Stimulated activated naive B cell treated with anti-CD40 and anti-IgM and Interleukin-4, amounts not matched to agents 10 μg/mL and 1 μg/mL and 100 μg/mL, for 72 hours (primary cell): ENCODE results near the gene HOGA1.
"Not testable (repeated sequence)": the region's sequence is repeated elsewhere in the genome, so short reads cannot be mapped to it uniquely, and the experiment has no call there.

Experiments
- ATAC-seq, 2 donors: fragments of 150-1000 bp; cut with Tn5 transposase; replicated peaks; 2 replicates each; pipeline ENCODE4 v1.10.0; 2021; ENCODE audit warnings: moderate library complexity in 1 of 2
- DNase-seq: peaks from one replicate; pipeline ENCODE4 v3.0.0; 2021
- H3K27ac Mint-ChIP-seq: one replicate; pipeline ENCODE4 v1.8.0; 2022; ENCODE audit warnings: mild to moderate bottlenecking, mixed read lengths
- H3K27me3 Mint-ChIP-seq, 2 donors: one replicate each; pipeline ENCODE4 v1.8.0; 2022; ENCODE audit warnings: mixed read lengths in 2 of 2
- H3K36me3 Mint-ChIP-seq, 2 donors: one replicate each; pipeline ENCODE4 v1.8.0; 2022; ENCODE audit warnings: mixed read lengths in 2 of 2, mild to moderate bottlenecking in 1 of 2
- H3K4me1 Mint-ChIP-seq, 2 donors: one replicate each; pipeline ENCODE4 v1.8.0; 2022; ENCODE audit warnings: mixed read lengths in 2 of 2, mild to moderate bottlenecking in 1 of 2
- H3K4me3 Mint-ChIP-seq, 2 donors: one replicate each; pipeline ENCODE4 v1.8.0; 2022; ENCODE audit warnings: mild to moderate bottlenecking in 2 of 2, mixed read lengths in 2 of 2, moderate library complexity in 1 of 2
- H3K9me3 Mint-ChIP-seq, 2 donors: one replicate each; pipeline ENCODE4 v1.8.0; 2022; ENCODE audit warnings: mixed read lengths in 2 of 2, mild to moderate bottlenecking in 1 of 2

The HOGA1 gene

DNA sequence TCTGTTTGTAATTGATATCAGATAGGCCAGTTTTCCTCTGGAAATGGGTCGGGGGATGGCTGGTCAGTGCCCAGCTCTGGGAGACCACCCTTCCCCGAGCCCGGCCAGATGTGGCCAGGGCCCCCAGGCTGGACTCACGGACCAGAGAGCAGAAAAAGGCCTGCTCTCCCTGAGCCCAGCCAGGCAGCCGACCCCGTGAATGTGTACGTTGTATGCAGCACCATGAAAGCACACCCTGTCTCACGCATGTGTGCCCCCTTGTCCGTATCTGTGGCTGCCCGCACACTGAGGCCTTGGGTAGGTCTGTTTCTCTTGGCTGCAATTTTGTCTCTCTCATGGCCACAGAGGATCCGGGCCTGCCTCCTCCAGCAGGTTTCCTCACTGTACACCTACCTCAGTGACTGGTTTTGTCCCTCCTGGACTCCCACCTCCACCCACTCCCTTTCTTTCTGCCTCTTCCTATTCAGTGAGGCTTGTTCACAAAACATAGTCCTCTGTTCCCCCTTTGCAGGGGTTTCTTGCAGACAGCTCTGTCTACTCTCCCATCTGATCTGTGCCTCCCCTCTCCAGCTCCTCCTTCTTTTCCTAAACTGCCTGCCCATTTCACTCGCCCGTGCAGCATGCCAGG, 35.2 kb upstream of the HOGA1 start:
- peaks cover 0 to 4% of the 10 kb centered on the region in 2 donors for H3K4me1 Mint-ChIP-seq
- H3K9me3 Mint-ChIP-seq, result no peaks in the 10 kb centered on the region
- peaks cover 0 to 4% of the 10 kb centered on the region in 2 donors for H3K27me3 Mint-ChIP-seq
- no peak overlapping the region for H3K27ac Mint-ChIP-seq
- no peak overlapping the region for H3K4me3 Mint-ChIP-seq
- H3K36me3 Mint-ChIP-seq, result no peaks in the 10 kb centered on the region
- ATAC-seq, result no peak
- DNase-seq, result no peak

DNA sequence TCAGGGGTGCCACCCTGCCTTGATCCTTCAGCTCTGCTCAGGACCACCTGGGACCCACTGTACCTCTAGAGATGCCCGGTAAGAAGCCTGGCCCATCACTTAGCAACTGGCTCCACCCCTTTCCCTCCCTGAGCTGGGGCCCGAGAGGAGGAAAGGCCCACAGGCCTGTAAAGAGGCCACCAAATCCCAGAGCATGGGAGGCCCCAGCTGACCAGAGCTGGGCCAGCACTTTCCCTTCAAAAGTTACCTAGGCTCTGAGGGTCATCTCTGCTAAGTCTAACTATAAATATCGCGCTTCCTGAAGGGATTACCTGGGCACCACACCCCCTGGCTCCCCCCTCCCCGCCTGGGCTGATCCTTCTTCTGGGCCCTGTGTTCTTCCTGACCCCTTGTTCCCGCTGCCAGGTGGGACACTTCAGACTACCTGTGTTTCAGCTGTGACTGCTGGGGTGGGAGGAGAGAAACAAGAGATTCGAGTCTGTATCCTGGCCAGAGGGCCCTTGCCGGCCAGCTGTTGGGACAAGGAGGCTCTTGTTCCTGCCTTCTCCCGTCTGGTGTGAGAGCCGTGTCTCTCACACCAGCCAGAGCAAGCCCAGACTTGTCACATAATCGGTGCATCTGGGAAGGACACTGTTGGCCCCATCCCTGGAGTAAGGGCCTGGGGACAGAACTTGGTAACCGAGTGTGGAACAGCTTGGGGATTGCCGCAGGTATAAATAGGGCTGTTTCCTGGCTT, 34.4 kb upstream of the HOGA1 start:
- ATAC-seq (no peak), DNase-seq (no peak)
- no peaks in the 10 kb centered on the region for H3K36me3 Mint-ChIP-seq
- peaks cover 0 to 4% of the 10 kb centered on the region in 2 donors for H3K4me1 Mint-ChIP-seq
- no peak overlapping the region for H3K4me3 Mint-ChIP-seq
- H3K27ac Mint-ChIP-seq, result peak overlapping the region; percentile 14
- H3K27me3 Mint-ChIP-seq, result peaks cover 0 to 4% of the 10 kb centered on the region in 2 donors
- H3K9me3 Mint-ChIP-seq, result no peaks in the 10 kb centered on the region

DNA sequence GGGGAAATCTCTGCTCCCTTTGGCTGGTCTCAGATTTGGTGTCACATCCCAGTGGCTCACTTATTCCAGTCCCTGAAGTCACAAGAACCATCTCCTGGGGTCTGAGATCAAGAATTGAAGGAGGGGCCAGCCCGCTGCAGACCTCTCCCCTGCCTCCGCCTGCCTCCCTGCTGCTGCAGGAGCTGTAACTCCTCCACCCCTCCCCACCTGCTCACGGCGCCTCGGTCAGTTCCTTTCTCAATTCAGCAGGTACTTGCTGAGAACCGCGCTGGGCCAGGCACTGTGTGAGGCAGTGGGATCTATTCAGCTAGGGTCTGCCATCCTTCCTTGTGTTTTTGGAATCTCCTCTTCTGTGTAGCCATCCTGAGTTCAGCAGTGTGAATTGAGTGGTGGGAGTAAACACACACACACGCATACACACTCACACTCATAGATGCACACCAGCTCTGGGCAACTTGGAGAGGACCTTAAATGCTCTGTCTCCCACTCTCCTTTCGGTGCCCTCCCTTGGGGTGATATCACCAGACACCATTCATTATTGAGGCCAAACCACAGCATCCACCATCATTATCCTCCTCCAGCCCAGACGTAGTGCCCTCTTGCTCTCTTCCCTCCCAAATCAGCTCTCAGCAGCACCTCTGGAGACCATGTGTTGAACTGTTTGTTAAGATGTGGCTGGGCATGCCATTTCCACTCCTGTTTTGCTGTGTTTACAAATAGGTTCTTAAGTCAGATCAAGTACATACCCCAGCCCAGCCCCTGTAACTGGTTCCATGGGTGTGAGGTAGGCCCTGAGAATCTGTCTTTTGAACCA, 33.6 kb upstream of the HOGA1 start:
- H3K9me3 Mint-ChIP-seq, result no peaks in the 10 kb centered on the region
- no peak overlapping the region for H3K4me3 Mint-ChIP-seq
- H3K4me1 Mint-ChIP-seq, result peaks cover 0 to 4% of the 10 kb centered on the region in 2 donors
- H3K27ac Mint-ChIP-seq, result no peak overlapping the region
- DNase-seq (no peak), ATAC-seq (no peak)
- H3K36me3 Mint-ChIP-seq, result no peaks in the 10 kb centered on the region
- H3K27me3 Mint-ChIP-seq, result peaks cover 0 to 4% of the 10 kb centered on the region in 2 donors

DNA sequence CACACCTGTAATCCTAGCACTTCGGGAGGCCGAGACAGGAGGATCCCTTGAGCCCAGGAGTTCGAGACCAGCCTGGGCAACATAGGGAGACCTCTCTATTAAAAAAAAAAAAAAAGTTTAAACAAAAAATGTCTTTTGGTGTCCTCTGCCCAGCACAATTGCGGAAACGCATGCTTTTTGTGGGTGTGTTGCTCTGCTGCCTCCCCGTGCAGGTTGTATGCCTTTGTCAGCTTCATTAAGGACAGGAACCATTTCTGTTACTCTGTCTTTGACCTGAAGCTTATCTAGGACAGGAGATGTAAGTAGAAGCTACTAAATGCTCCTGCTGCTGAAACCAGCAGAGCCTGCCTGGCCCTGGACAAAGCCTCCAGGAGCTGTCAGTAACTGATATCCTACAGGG, 32.9 kb upstream of the HOGA1 start:
- DNase-seq (no peak), ATAC-seq (no peak)
- peaks cover 0 to 2% of the 10 kb centered on the region in 2 donors for H3K36me3 Mint-ChIP-seq
- H3K4me3 Mint-ChIP-seq, result no peak overlapping the region
- H3K9me3 Mint-ChIP-seq, result peaks cover 0 to 1% of the 10 kb centered on the region in 2 donors
- no peak overlapping the region for H3K27ac Mint-ChIP-seq
- peaks cover 0 to 4% of the 10 kb centered on the region in 2 donors for H3K27me3 Mint-ChIP-seq
- H3K4me1 Mint-ChIP-seq, result peaks cover 0 to 4% of the 10 kb centered on the region in 2 donors

DNA sequence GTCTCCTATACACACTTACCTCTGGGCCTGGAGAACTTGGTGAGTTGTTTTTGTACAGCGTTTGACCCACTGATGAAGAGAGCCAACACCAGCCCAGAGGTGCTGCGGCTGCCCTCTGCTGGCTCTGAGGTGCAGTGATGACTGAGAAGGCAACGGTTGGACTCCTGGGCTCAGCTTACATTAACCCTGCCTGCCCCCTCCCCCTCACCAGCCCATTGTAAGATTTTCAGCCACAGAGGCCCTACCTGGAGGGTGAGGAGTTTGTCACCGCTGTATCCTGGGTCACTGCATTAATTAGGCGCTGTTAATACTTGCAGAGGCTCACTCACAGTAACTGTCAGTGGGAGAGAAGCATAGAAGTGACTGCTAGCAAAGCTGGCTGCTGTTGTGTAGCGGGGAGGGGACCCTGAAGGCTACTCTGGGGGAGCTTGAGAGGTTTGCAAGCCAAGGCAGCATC, 30.6 kb upstream of the HOGA1 start:
- no peak overlapping the region for H3K4me3 Mint-ChIP-seq
- ATAC-seq (peak; percentile 97 to 98), DNase-seq (peak; percentile 21)
- H3K4me1 Mint-ChIP-seq, result peaks cover 0 to 4% of the 10 kb centered on the region in 2 donors
- peaks cover 0 to 2% of the 10 kb centered on the region in 2 donors for H3K36me3 Mint-ChIP-seq
- no peak overlapping the region for H3K27ac Mint-ChIP-seq
- H3K9me3 Mint-ChIP-seq, result peaks cover 0 to 1% of the 10 kb centered on the region in 2 donors
- H3K27me3 Mint-ChIP-seq, result no peaks in the 10 kb centered on the region

DNA sequence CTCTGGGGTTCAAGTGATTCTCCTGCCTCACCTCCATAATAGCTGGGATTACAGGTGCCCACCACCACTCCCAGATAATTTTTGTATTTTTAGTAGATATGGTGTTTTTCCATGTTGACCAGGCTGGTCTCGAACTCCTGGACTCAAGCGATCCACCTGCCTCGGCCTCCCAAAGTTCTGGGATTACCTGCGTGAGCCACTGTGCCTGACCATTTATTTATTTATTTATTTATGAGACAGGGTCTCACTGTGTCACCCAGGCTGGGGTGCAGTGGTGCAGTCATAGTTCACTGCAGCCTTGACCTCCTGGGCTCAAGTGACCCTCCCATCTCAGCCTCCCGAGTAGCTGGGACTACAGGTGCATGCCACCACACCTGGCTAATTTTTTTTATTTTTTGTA, 29.9 kb upstream of the HOGA1 start:
- H3K36me3 Mint-ChIP-seq, H3K4me1 Mint-ChIP-seq, H3K27me3 Mint-ChIP-seq, H3K4me3 Mint-ChIP-seq, H3K9me3 Mint-ChIP-seq, DNase-seq, H3K27ac Mint-ChIP-seq, ATAC-seq: not testable (repeated sequence)

DNA sequence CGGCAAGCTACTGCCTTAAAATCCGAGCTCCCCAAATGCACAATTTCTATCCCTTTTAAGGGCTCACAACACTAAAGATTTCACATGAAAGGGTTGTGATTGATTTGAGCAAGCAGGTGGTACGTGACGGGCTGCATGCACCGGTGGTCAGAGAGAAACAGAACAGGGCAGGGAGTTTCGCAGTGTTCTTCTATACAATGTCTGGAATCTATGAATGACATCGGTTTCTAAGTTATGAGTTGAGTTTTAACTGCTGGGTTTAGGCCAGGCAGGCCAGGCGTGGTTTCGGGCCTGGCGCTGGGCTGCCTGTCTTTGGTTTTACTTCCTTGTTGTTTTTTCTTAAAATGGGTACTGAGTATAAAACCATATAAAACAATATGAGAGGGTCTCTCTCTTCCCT, 28.6 kb upstream of the HOGA1 start:
- ATAC-seq, result not testable (repeated sequence)

DNA sequence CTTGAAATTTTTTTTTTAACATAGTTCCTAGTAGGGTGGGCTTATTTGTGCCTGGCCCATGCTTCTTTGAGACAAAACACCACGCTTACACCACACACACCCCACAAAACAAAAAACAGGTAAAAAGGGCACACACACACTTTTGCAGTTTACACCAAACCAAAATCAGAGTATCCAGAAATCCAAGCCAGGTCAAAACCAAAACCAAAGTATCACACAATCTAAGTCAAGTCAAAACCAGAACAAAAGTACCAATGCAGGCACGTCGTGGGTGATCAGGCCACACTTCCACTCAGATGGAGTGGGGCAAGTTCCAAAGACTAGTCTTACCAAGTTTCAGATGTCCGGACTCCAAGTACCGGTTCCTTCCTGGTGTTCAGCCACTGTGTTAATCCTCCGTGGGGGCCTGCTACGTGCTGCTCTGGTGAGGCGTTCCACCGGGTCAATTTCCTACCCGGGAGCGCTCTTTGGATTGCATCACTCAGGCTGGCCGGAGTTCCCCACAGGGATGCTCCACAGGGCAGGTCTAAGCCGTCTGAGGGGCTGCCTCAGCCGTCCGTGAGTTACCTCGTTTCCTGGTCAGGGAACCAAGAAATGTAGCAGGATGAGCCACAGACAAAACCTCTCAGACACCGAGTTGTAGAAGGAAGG, 23.3 kb upstream of the HOGA1 start:
- not testable (repeated sequence) for H3K27ac Mint-ChIP-seq, H3K4me3 Mint-ChIP-seq, H3K36me3 Mint-ChIP-seq, H3K9me3 Mint-ChIP-seq, DNase-seq, ATAC-seq, H3K27me3 Mint-ChIP-seq, H3K4me1 Mint-ChIP-seq

More for the DNA sequence above, 28.6 kb upstream of the HOGA1 start:
- not testable (repeated sequence) for H3K36me3 Mint-ChIP-seq, H3K4me3 Mint-ChIP-seq, H3K27ac Mint-ChIP-seq, DNase-seq, H3K4me1 Mint-ChIP-seq, H3K9me3 Mint-ChIP-seq, H3K27me3 Mint-ChIP-seq

DNA sequence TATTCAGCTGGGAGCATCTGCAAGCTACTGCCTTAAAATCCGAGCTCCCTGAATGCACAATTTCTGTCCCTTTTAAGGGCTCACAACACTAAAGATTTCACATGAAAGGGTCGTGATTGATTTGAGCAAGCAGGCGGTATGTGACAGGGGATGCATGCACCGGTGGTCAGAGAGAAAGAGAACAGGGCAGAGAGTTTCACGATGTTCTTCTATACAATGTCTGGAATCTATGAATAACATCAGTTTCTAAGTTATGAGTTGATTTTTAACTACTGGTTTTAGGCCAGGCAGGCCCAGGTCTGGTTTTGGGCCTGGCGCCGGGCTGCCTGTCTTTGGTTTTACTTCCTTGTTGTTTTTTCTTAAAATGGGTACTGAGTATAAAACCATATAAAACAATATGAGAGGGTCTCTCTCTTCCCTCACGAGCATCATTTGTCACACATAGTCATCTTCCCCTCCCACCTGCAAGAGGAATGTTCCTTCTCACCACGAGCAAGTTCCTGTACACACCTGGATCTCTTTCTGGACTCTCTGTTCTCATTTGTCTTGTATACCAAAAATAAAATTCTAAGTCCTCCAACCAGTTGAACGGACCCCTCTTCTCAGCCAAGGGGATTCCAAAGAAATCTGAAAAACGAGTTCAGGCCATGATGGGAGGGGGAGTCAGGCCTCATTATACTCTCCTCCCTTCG, 22.7 kb upstream of the HOGA1 start:
- DNase-seq, ATAC-seq: not testable (repeated sequence)

DNA sequence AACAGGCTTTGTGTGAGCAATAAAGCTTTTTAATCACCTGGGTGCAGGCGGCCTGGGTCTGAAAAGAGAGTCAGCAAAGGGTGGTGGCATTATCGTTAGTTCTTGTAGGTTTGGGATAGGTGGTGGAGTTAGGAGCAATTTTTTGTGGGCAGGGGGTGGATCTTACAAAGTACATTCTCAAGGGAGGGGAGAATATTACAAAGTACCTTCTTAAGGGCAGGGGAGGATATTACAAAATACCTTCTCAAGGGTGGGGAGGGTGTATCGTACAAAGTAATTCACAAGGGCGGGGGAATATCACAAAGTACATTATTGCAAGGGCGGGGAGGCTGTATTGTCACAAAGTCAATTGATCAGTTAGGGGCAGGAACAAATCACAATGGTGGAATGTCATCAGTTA, 21.9 kb upstream of the HOGA1 start:
- not testable (repeated sequence) for ATAC-seq, H3K27me3 Mint-ChIP-seq, H3K27ac Mint-ChIP-seq, H3K36me3 Mint-ChIP-seq, H3K4me1 Mint-ChIP-seq, H3K9me3 Mint-ChIP-seq, H3K4me3 Mint-ChIP-seq, DNase-seq

More for the DNA sequence above, 22.7 kb upstream of the HOGA1 start:
- H3K36me3 Mint-ChIP-seq, H3K9me3 Mint-ChIP-seq, H3K27me3 Mint-ChIP-seq, H3K4me3 Mint-ChIP-seq, H3K27ac Mint-ChIP-seq, H3K4me1 Mint-ChIP-seq: not testable (repeated sequence)

DNA sequence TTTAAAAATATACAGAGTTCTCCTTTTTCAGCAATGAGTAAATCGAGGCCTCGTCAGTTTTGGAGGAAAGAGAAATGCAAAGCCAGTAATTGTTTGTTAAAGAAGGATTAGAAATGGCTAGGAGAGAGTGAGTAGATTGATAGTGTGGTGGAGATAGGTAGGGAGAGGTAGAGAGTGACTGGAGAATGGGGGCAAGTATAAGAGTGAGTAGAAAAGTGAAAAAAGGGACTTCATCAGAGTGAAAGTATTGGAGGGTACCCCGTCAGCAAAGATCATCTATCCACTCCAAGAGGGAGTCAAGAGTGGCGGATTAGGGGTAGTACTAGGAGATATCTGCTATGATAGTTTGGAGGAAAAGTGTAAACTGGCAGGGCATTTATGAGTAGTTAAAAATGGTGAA, 20.9 kb upstream of the HOGA1 start:
- no peak for ATAC-seq
- no peak for DNase-seq
- Mint-ChIP-seq H3K4me3 (no peak overlapping the region), H3K4me1 (no peaks in the 10 kb centered on the region), H3K27me3 (no peaks in the 10 kb centered on the region), H3K36me3 (peaks cover 0 to 1% of the 10 kb centered on the region in 2 donors), H3K9me3 (peaks cover 0 to 2% of the 10 kb centered on the region in 2 donors), H3K27ac (no peak overlapping the region)

DNA sequence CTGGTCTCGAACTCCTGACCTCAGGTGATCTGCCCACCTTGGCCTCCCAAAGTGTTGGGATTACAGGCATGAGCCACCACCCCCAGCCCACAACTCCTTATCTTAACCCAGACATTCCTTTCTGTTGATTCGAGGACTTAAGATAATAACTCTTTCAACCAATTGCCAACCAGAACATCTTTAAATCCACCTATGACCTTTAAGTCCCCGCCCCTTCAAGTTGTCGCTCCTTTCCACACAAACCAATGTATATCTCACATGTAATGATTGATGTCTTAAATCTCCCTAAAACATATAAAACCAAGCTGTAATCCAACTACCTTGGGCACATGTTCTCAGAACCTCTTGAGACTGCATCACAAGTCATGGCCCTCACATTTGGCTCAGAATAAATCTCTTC, 19.4 kb upstream of the HOGA1 start:
- H3K36me3 Mint-ChIP-seq, result peaks cover 0 to 1% of the 10 kb centered on the region in 2 donors
- DNase-seq (no peak), ATAC-seq (no peak)
- H3K4me1 Mint-ChIP-seq, result no peaks in the 10 kb centered on the region
- H3K9me3 Mint-ChIP-seq, result peaks cover 0 to 2% of the 10 kb centered on the region in 2 donors
- H3K4me3 Mint-ChIP-seq, result no peak overlapping the region
- no peak overlapping the region for H3K27ac Mint-ChIP-seq
- no peaks in the 10 kb centered on the region for H3K27me3 Mint-ChIP-seq

DNA sequence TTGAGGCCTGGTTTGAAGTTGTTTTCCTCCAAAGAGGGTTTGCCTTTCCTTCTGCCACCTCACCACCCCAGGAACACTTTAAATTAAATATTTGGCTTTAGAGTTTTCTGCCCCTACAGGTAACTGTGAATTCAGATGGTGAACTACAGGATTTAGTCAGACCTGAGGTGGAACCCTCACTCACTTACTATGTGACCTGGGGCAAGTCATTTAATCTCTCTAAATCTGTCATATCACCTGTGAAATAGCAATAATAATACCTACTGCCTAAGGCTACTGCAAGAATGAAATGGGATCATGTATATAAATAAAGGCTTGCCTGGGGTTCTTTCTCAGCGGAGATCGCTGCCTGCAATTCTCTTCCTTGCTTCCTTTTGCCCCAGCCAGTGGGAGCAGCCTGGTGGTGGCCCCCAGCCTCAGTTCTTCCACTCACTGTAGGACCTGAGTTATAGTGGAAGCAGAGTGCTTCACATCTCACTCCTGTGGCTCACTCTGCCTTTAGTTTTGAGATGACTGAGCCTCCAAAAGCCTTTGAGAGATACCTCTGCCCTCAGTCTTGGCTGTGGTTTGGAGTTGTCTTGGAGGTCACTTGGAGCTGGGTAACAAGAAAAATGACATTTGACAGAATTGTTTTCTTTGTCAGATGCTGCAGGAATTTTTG, 17.7 kb upstream of the HOGA1 start:
- Mint-ChIP-seq H3K36me3 (no peaks in the 10 kb centered on the region), H3K27ac (no peak overlapping the region), H3K4me3 (no peak overlapping the region), H3K4me1 (no peaks in the 10 kb centered on the region), H3K27me3 (no peaks in the 10 kb centered on the region), H3K9me3 (peaks cover 0 to 2% of the 10 kb centered on the region in 2 donors)
- DNase-seq (no peak), ATAC-seq (no peak)
